T-helper 1 cell (primary cell): ENCODE measurements around the gene TRNAU1AP.
"Not testable (repeated sequence)": the region's sequence is repeated elsewhere in the genome, so short reads cannot be mapped to it uniquely, and the experiment has no call there.

Experiments
- DNase-seq, 5 donors: peaks; one replicate each; pipeline ENCODE4 v3.0.0-alpha.2; 2012 to 2020
- total RNA-seq, 4 donors: gene quantifications; one replicate each; lab custom pipeline; 2026; lab: John Stamatoyannopoulos, UW

The TRNAU1AP gene
- total RNA-seq: 18.3 to 35.3 (median 26.4) reads per million in 4 donors

GRCh38 chr1:28552758-28553663, at the start of gene TRNAU1AP:
Gene TRNAU1AP, plus strand, starts transcription at chr1:28553085. Its CDS starts 26 bp downstream, at chr1:28553111.
- peak; percentile 93 to 98 (median 96) for DNase-seq

- DNase-seq: no peak
These were observed 49.8 kb upstream of the TRNAU1AP start for GRCh38 chr1:28503117-28503516.

- DNase-seq: peak; percentile 90 to 98 (median 94)
These were observed 47.3 kb upstream of the TRNAU1AP start, which contains the start of gene RCC1 for GRCh38 chr1:28505406-28506187. Gene RCC1, plus strand, starts transcription at chr1:28506043. Its CDS starts 23,824 bp downstream, at chr1:28529867.

GRCh38 chr1:28506907-28507246, 46.0 kb upstream of the TRNAU1AP start:
- no peak for DNase-seq

- no peak for DNase-seq
These were observed 45.6 kb upstream of the TRNAU1AP start for GRCh38 chr1:28507247-28507645.

- no peak for DNase-seq
These were observed 45.0 kb upstream of the TRNAU1AP start for GRCh38 chr1:28507646-28508434.

- no peak for DNase-seq
These were observed 44.5 kb upstream of the TRNAU1AP start for GRCh38 chr1:28508435-28508754.

GRCh38 chr1:28509705-28510272, 43.1 kb upstream of the TRNAU1AP start:
- peak in 1 of 5 donors; percentile 22 for DNase-seq

- DNase-seq: peak in 1 of 5 donors; percentile 29
These were observed 42.5 kb upstream of the TRNAU1AP start for GRCh38 chr1:28510273-28510969.

- DNase-seq: no peak
These were observed 41.9 kb upstream of the TRNAU1AP start for GRCh38 chr1:28510970-28511440.

- DNase-seq: no peak
These were observed 40.8 kb upstream of the TRNAU1AP start for GRCh38 chr1:28512058-28512611.

- not testable (repeated sequence) for DNase-seq
These were observed 38.4 kb upstream of the TRNAU1AP start for GRCh38 chr1:28514445-28514933.

GRCh38 chr1:28516518-28516956, 36.3 kb upstream of the TRNAU1AP start:
- no peak for DNase-seq

GRCh38 chr1:28517649-28517999, 35.3 kb upstream of the TRNAU1AP start:
- no peak for DNase-seq

- DNase-seq: peak; percentile 70 to 87 (median 82)
These were observed 34.7 kb upstream of the TRNAU1AP start for GRCh38 chr1:28518000-28518744.

- peak in 1 of 5 donors; percentile 70 for DNase-seq
These were observed 34.0 kb upstream of the TRNAU1AP start for GRCh38 chr1:28518745-28519341.

- DNase-seq: no peak
These were observed 32.7 kb upstream of the TRNAU1AP start for GRCh38 chr1:28519946-28520725.

- not testable (repeated sequence) for DNase-seq
These were observed 32.1 kb upstream of the TRNAU1AP start for GRCh38 chr1:28520796-28521195.
